HFFc6 (cell line): Measurements from ENCODE around the gene PAFAH1B1. TPM values are rescaled to one million over a fixed set of nuclear protein-coding genes. Genes with fewer than 3 reads are reported as not detected.

Experiments used
- DNase-seq: peaks from one replicate; pipeline ENCODE4 v3.0.0-alpha.2; 2018
- H3K27ac Mint-ChIP-seq: 2 replicates; pipeline ENCODE4 v1.8.0; 2020; ENCODE audit warnings: mild to moderate bottlenecking, mixed read lengths
- H3K27me3 Mint-ChIP-seq: 2 replicates; pipeline ENCODE4 v1.8.0; 2021; ENCODE audit warnings: mild to moderate bottlenecking, moderate library complexity, mixed read lengths; ENCODE audit not compliant: insufficient read depth
- H3K36me3 Mint-ChIP-seq: 2 replicates; pipeline ENCODE4 v1.8.0; 2021; ENCODE audit warnings: low read depth, mixed read lengths
- H3K4me1 Mint-ChIP-seq: 2 replicates; pipeline ENCODE4 v1.8.0; 2020; ENCODE audit warnings: low read depth, mixed read lengths
- H3K4me3 Mint-ChIP-seq: 2 replicates; pipeline ENCODE4 v1.8.0; 2020; ENCODE audit warnings: mild to moderate bottlenecking, moderate library complexity, mixed read lengths
- H3K9me3 Mint-ChIP-seq: 2 replicates; pipeline ENCODE4 v1.8.0; 2020; ENCODE audit warnings: mild to moderate bottlenecking, mixed read lengths
- total RNA-seq, 6 experiments: library from RNA; stranded (reverse); fragmentation: NEBNext Ultra II Directional; extraction: Animal tissue kit (Norgen Biotek cat#: 25700); gene quantifications; 2 replicates in 1 of 6; 3 replicates in 5 of 6; pipeline ENCODE4 v1.2.3, GENCODE V29; 2021
- TF ChIP-seq, protein P1 (sequence below): fragments of 200-600 bp; sonication (generic); IDR thresholded peaks from 2 replicates; pipeline ENCODE4 v1.5.0; 2021; ENCODE audit warnings: antibody characterized with exemption, mild to moderate bottlenecking

The PAFAH1B1 gene
- total RNA-seq, 6 experiments from 2014 or later: 159 to 186 (median 167) TPM

- peak; percentile 48 for DNase-seq
- peak overlapping the region; percentile 56 for H3K27ac Mint-ChIP-seq
- peaks cover 1% of the 10 kb centered on the region; the same call in 1 of the 2 replicates for H3K27me3 Mint-ChIP-seq
- H3K4me1 Mint-ChIP-seq: peaks cover 24% of the 10 kb centered on the region
- TF ChIP-seq, protein P1, sequence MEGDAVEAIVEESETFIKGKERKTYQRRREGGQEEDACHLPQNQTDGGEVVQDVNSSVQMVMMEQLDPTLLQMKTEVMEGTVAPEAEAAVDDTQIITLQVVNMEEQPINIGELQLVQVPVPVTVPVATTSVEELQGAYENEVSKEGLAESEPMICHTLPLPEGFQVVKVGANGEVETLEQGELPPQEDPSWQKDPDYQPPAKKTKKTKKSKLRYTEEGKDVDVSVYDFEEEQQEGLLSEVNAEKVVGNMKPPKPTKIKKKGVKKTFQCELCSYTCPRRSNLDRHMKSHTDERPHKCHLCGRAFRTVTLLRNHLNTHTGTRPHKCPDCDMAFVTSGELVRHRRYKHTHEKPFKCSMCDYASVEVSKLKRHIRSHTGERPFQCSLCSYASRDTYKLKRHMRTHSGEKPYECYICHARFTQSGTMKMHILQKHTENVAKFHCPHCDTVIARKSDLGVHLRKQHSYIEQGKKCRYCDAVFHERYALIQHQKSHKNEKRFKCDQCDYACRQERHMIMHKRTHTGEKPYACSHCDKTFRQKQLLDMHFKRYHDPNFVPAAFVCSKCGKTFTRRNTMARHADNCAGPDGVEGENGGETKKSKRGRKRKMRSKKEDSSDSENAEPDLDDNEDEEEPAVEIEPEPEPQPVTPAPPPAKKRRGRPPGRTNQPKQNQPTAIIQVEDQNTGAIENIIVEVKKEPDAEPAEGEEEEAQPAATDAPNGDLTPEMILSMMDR: no peak
- no peaks in the 10 kb centered on the region for H3K9me3 Mint-ChIP-seq
- H3K4me3 Mint-ChIP-seq: no peak overlapping the region
- H3K36me3 Mint-ChIP-seq: 0 out of 2 replicates have a peak, but pooled peaks cover 5% of the 10 kb centered on the region
These were observed 111.8 kb downstream of the PAFAH1B1 start for GRCh38 chr17:2705263-2705662.

DNA sequence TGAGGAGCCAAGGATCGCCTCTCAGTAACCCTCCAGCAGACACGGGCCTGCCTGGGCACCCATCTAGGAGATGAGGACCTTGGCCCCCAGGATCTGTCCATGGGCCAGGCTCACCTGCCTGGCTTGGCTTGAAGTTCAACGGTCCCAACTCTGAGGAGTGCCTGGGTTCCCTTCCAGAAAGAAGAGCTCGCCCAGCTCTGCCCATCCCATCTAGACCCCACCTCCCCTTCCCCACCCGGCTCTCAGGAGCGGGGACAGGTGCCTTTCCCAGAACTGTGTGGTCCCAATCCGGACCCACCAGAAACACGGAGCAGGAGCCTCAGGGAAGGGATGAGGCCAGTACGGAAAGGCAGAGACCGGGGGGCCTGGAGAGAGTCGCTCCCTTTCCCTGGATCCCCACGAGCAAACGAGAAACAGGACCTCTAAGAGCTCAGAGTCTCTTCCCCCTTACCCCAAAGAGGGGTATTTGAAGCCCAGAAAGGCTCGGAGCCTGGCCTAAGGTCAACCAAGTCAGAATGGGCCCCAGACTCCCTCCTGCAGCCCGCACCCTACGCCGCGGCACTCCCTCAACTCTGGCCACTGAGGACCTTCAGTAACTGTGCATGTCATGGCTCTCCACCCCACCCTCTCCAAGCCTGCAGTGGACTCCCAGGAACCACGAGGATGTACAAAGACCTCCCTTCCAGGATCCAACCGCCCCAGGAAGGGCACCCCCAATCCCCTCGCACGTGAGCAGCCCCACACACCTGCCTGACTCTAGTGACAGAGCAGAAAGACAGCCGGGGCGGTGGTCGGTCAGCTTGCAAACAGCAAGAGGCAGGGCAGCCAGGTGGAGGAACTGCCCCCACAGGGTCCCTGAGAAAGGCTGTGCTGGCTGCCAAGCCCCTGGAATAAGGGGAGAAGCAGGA is 112.7 kb downstream of the PAFAH1B1 start:
- no peak for DNase-seq
- Mint-ChIP-seq H3K9me3 (no peaks in the 10 kb centered on the region), H3K36me3 (0 out of 2 replicates have a peak, but pooled peaks cover 5% of the 10 kb centered on the region), H3K27me3 (peaks cover 1% of the 10 kb centered on the region; the same call in 1 of the 2 replicates), H3K4me3 (no peak overlapping the region), H3K27ac (peak overlapping the region; percentile 56), H3K4me1 (peaks cover 28% of the 10 kb centered on the region)
- TF ChIP-seq, protein P1: no peak

- Mint-ChIP-seq H3K27ac (no peak overlapping the region), H3K9me3 (no peaks in the 10 kb centered on the region), H3K27me3 (peaks cover 1% of the 10 kb centered on the region; the same call in 1 of the 2 replicates), H3K4me1 (peaks cover 30% of the 10 kb centered on the region), H3K4me3 (no peak overlapping the region), H3K36me3 (0 out of 2 replicates have a peak, but pooled peaks cover 5% of the 10 kb centered on the region)
- TF ChIP-seq, protein P1: no peak
- no peak for DNase-seq
These were observed 113.6 kb downstream of the PAFAH1B1 start for GRCh38 chr17:2706911-2707510.

- Mint-ChIP-seq H3K4me1 (peaks cover 37% of the 10 kb centered on the region), H3K4me3 (no peak overlapping the region), H3K36me3 (no peaks in the 10 kb centered on the region), H3K9me3 (no peaks in the 10 kb centered on the region), H3K27me3 (peaks cover 1% of the 10 kb centered on the region; the same call in 1 of the 2 replicates), H3K27ac (no peak overlapping the region)
- TF ChIP-seq, protein P1: peak; percentile 72
- no peak for DNase-seq
These were observed 114.5 kb downstream of the PAFAH1B1 start for GRCh38 chr17:2707721-2708584.

GRCh38 chr17:2708585-2709182 is 115.2 kb downstream of the PAFAH1B1 start:
- Mint-ChIP-seq H3K4me1 (peaks cover 37% of the 10 kb centered on the region), H3K4me3 (0 out of 2 replicates have a peak overlapping the region, but pooled peaks have one; percentile 91), H3K27me3 (peaks cover 1% of the 10 kb centered on the region), H3K27ac (no peak overlapping the region), H3K9me3 (no peaks in the 10 kb centered on the region), H3K36me3 (no peaks in the 10 kb centered on the region)
- TF ChIP-seq, protein P1: no peak
- no peak for DNase-seq
